HepG2 (cell line): ENCODE measurements around the gene RNH1. TPM values are rescaled to one million over a fixed set of nuclear protein-coding genes. Genes with fewer than 3 reads are reported as not detected.
A peak's percentile ranks its signal among the peaks of the same experiment; 100 is the strongest.

Source experiments
- ATAC-seq: fragments of 200-7000 bp; cut with Tn5 transposase; 3 replicates; pipeline ENCODE4 v1.9.1; 2020; ENCODE audit warnings: mild to moderate bottlenecking, moderate library complexity
- BruUV-seq: library from RNA; stranded (reverse); fragments of 400-500 nt; replicated peaks from 2 replicates; lab custom pipeline; 2021; lab: Mats Ljungman, UMichigan
- CTCF ChIA-PET: fragments of 300-600 bp; formaldehyde crosslinking; extraction: SDS; loops from one replicate; lab custom pipeline; 2021; ENCODE audit warnings: low total read pairs, inconsistent platforms, low intra/inter-chr PET ratio; lab: Yijun Ruan, JAX
- POLR2A ChIA-PET: fragments of 350-600 bp; sonication (Branson Sonifier 250); formaldehyde crosslinking; loops from one replicate; lab custom pipeline; 2020; ENCODE audit warnings: antibody characterized with exemption, inconsistent platforms; lab: Yijun Ruan, JAX
- DNase-seq: peaks from one replicate; pipeline ENCODE4 v3.0.0-alpha.2; 2015; ENCODE audit warnings: low spot score
- FAIRE-seq: peaks from 3 replicates; lab custom pipeline; 2011; peaks lifted over from hg19 to GRCh38; lab: Jason Lieb, UNC
- H2AFZ ChIP-seq: one replicate; pipeline ENCODE4 v1.6.1; 2011; ENCODE audit warnings: low read length, inconsistent platforms
- H3K27ac ChIP-seq: fragments of 300-600 bp; 3 replicates; pipeline ENCODE4 v1.8.0; 2011; ENCODE audit warnings: mixed run types, mild to moderate bottlenecking, mixed read lengths, low read length, inconsistent platforms; ENCODE audit not compliant: insufficient read depth; ENCODE audit errors: extremely low read length
- H3K27me3 ChIP-seq, 2 experiments: fragments of 200-600 bp in 1 of 2; 2 replicates in 1 of 2; 3 replicates in 1 of 2; pipeline versions ENCODE4 v1.6.0 to v1.8.0; 2011; ENCODE audit warnings: low read length in 2 of 2, mild to moderate bottlenecking in 2 of 2, moderate library complexity in 2 of 2, inconsistent platforms in 1 of 2; ENCODE audit not compliant: insufficient read depth in 2 of 2, control insufficient read depth in 1 of 2
- H3K36me3 ChIP-seq, 2 experiments: fragments of 200-600 bp in 1 of 2; replicated peaks in 1 of 2; 2 replicates in 1 of 2; 3 replicates in 1 of 2; pipeline versions ENCODE4 v1.5.1 to v1.8.0; 2011; ENCODE audit warnings: low read length in 2 of 2, inconsistent platforms in 1 of 2; ENCODE audit not compliant: insufficient read depth in 2 of 2, control insufficient read depth in 1 of 2
- H3K4me1 ChIP-seq: 2 replicates; pipeline ENCODE4 v1.5.1; 2012; ENCODE audit warnings: low read length, inconsistent platforms; ENCODE audit not compliant: insufficient read depth
- H3K4me2 ChIP-seq: 2 replicates; pipeline ENCODE4 v1.6.0; 2011; ENCODE audit warnings: low read depth, low read length, inconsistent platforms
- H3K4me3 ChIP-seq, 3 experiments: fragments of 200-600 bp in 1 of 3; sonication (generic), shearing (Covaris generic) in 1 of 3; replicated peaks in 1 of 3; 2 replicates each; pipeline ENCODE4 v1.5.1; 2011 to 2016; ENCODE audit warnings: low read length in 3 of 3, inconsistent platforms in 2 of 3, low read depth in 2 of 3, mild to moderate bottlenecking in 2 of 3, control low read depth in 1 of 3, mixed read lengths in 1 of 3; ENCODE audit not compliant: insufficient read depth in 1 of 3
- H3K79me2 ChIP-seq: one replicate; pipeline ENCODE4 v1.6.1; 2011; ENCODE audit warnings: low read length, inconsistent platforms; ENCODE audit not compliant: insufficient read depth
- H3K9ac ChIP-seq: 2 replicates; pipeline ENCODE4 v1.6.0; 2011; ENCODE audit warnings: mild to moderate bottlenecking, low read depth, low read length, inconsistent platforms; ENCODE audit not compliant: insufficient read depth
- H3K9me3 ChIP-seq: 2 replicates; pipeline ENCODE4 v1.5.1; 2012; ENCODE audit warnings: mild to moderate bottlenecking, low read length
- H4K20me1 ChIP-seq: 2 replicates; pipeline ENCODE4 v1.6.0; 2011; ENCODE audit warnings: inconsistent platforms, mild to moderate bottlenecking, low read length, moderate library complexity; ENCODE audit not compliant: insufficient read depth
- GLMP ChIP-seq: sonication (generic); formaldehyde crosslinking; IDR thresholded peaks from 2 replicates; pipeline ENCODE4 v1.9.0; 2021; ENCODE audit warnings: missing genetic modification reagents, mild to moderate bottlenecking, borderline replicate concordance
- MAX ChIP-seq: IDR thresholded peaks from 2 replicates; pipeline ENCODE4 v1.6.1; 2012; ENCODE audit warnings: inconsistent platforms
- MED13 ChIP-seq: sonication (generic); formaldehyde crosslinking; IDR thresholded peaks from 2 replicates; pipeline ENCODE4 v1.5.0; 2020; ENCODE audit warnings: missing genetic modification reagents
- PBX2 ChIP-seq: IDR thresholded peaks from 2 replicates; pipeline ENCODE4 v1.6.1; 2016; ENCODE audit warnings: control low read depth
- RFX3 ChIP-seq: IDR thresholded peaks from 2 replicates; pipeline ENCODE4 v1.6.1; 2016; ENCODE audit warnings: missing biosample characterization, missing genetic modification reagents
- ZFX ChIP-seq: sonication (generic); formaldehyde crosslinking; IDR thresholded peaks from 2 replicates; pipeline ENCODE4 v1.4.0; 2020; ENCODE audit warnings: mild to moderate bottlenecking, low read depth, missing genetic modification reagents, moderate library complexity
- ZNF234 ChIP-seq: sonication (generic); formaldehyde crosslinking; conservative IDR thresholded peaks from 2 replicates; pipeline ENCODE4 v1.5.1; 2020; ENCODE audit warnings: mild to moderate bottlenecking, missing genetic modification reagents
- ZNF276 ChIP-seq: sonication (generic); formaldehyde crosslinking; IDR thresholded peaks from 2 replicates; pipeline ENCODE4 v1.4.0; 2020; ENCODE audit warnings: mild to moderate bottlenecking, low read depth, missing genetic modification reagents
- ZNF354B ChIP-seq: sonication (generic); formaldehyde crosslinking; IDR thresholded peaks from 2 replicates; pipeline ENCODE4 v1.8.0; 2022; ENCODE audit warnings: mild to moderate bottlenecking, missing genetic modification reagents
- ZNF362 ChIP-seq: sonication (generic); formaldehyde crosslinking; IDR thresholded peaks from 2 replicates; pipeline ENCODE4 v1.4.0; 2020; ENCODE audit warnings: missing genetic modification reagents, mild to moderate bottlenecking, borderline replicate concordance
- ZNF414 ChIP-seq: sonication (generic); formaldehyde crosslinking; IDR thresholded peaks from 2 replicates; pipeline ENCODE4 v1.5.0; 2020; ENCODE audit warnings: missing genetic modification reagents
- ZNF451 ChIP-seq: sonication (generic); formaldehyde crosslinking; IDR thresholded peaks from 2 replicates; pipeline ENCODE4 v1.5.0; 2020; ENCODE audit warnings: mild to moderate bottlenecking, missing genetic modification reagents
- ZZZ3 ChIP-seq: sonication (generic); formaldehyde crosslinking; IDR thresholded peaks from 2 replicates; pipeline ENCODE4 v1.4.0; 2020; ENCODE audit warnings: missing genetic modification reagents, mild to moderate bottlenecking, borderline replicate concordance
- WGBS: methylation state at CpG from one replicate; pipeline ENCODE4 v1.1.6; 2017; ENCODE audit warnings: low lambda C conversion rate; 5-methylcytosine and 5-hydroxymethylcytosine counted together
- in situ Hi-C: cut with HindIII; loops from 2 replicates; pipeline ENCODE4 v1.10.0; 2017; ENCODE audit warnings: low pct_unique_long_range_greater_than_20kb; ENCODE audit not compliant: extremely low pct_ligation_motif_present
- intact Hi-C: fragments of 100-400 bp; cut with micrococcal nuclease; formaldehyde crosslinking; loops from one replicate; pipeline ENCODE4 v1.10.0; 2022; ENCODE audit not compliant: unreplicated experiment
- polyA plus RNA-seq, 8 experiments: library from polyadenylated mRNA; depleted of rRNA in 3 of 8; stranded (reverse) in 7 of 8; unstranded in 1 of 8; fragments of >200 nt; fragmentation: Illumina TruSeq in 4 of 8; extraction: Trizol in 4 of 8; gene quantifications; 2 replicates each; pipeline versions ENCODE4 v1.2.1 to v1.2.3, GENCODE V29; 2011 to 2016; ENCODE audit warnings: low read depth in 4 of 8, missing spikeins in 1 of 8, mixed read lengths in 1 of 8; ENCODE audit not compliant: insufficient read depth in 1 of 8
- total RNA-seq, 5 experiments: library from RNA; depleted of rRNA; stranded (reverse); fragments of >200 nt; fragmentation: Illumina TruSeq; extraction: Trizol; gene quantifications; 2 replicates each; pipeline ENCODE4 v1.2.3, GENCODE V29; 2016; ENCODE audit warnings: low read depth in 1 of 5

RNH1 gene
- total and polyA plus RNA-seq, 2 of the 13 experiments (the other 11 are each of a cell fraction or from before 2014, with no cell fraction given): 36.0 to 74.1 TPM

GRCh38 chr11:554428-555226 lies 47.6 kb upstream of the RNH1 start (continued):
- no peak for TF ChIP-seq PBX2 (CRISPR knock-in tag)
- TF ChIP-seq ZNF414 (CRISPR knock-in tag): no peak
- TF ChIP-seq ZNF234 (CRISPR knock-in tag): no peak
- no peak for TF ChIP-seq ZNF451
- TF ChIP-seq GLMP (CRISPR knock-in tag): no peak
- TF ChIP-seq MED13 (CRISPR knock-in tag): no peak
- TF ChIP-seq ZNF354B (CRISPR knock-in tag): no peak

GRCh38 chr11:553988-554340 lies 46.9 kb upstream of the RNH1 start:
- CTCF ChIA-PET: no interaction called here

More at GRCh38 chr11:553988-554340, 46.9 kb upstream of the RNH1 start:
- FAIRE-seq (no peak), DNase-seq (no peak), ATAC-seq (peak; percentile 15)
- TF ChIP-seq ZNF276 (CRISPR knock-in tag) (0 out of 2 replicates have a peak, but pooled peaks have one; percentile 38), MAX (0 out of 2 replicates have a peak, but pooled peaks have one; percentile 40), ZNF362 (CRISPR knock-in tag) (0 out of 2 replicates have a peak, but pooled peaks have one; percentile 39), ZZZ3 (CRISPR knock-in tag) (0 out of 2 replicates have a peak, but pooled peaks have one; percentile 22), ZFX (CRISPR knock-in tag) (0 out of 2 replicates have a peak, but pooled peaks have one; percentile 17), RFX3 (CRISPR knock-in tag) (no peak)
- POLR2A ChIA-PET: interaction anchor here (0.6 to 1.4 kb wide), 7 partner anchors 9 to 101 kb away, joined by 3 to 5 read pairs (median 4); partner anchors contain the start of gene HRAS
- intact Hi-C loops (loop anchor here (10.0 kb wide), 1 partner anchor 61 kb away; the partner anchor contains the start of gene IRF7), in situ Hi-C loops (loop anchor here (10.0 kb wide), 1 partner anchor 71 kb away; the partner anchor contains the start of genes CDHR5 and SCT)
- H3K79me2 ChIP-seq: no peaks in the 10 kb centered on the region
- H3K4me3 ChIP-seq: peak overlapping the region in 2 of 3 experiments; percentile 47 to 71; a peak in 3 of 6 replicates
- 0% methylated on average over 3 of the region's 11 CpGs for WGBS
- peak overlapping the region; percentile 86 for H3K4me2 ChIP-seq
- H3K9ac ChIP-seq: peak overlapping the region; percentile 17; the same call in 1 of the 2 replicates
- H2AFZ ChIP-seq: no peak overlapping the region
- H3K27ac ChIP-seq: no peak overlapping the region
- H3K36me3 ChIP-seq: no peaks in the 10 kb centered on the region
- no peaks in the 10 kb centered on the region for H4K20me1 ChIP-seq
- peaks cover 11 to 23% of the 10 kb centered on the region in 2 experiments; a peak in 4 of 5 replicates for H3K27me3 ChIP-seq
- peaks cover 71% of the 10 kb centered on the region for H3K4me1 ChIP-seq
- BruUV-seq: no TSS peak
- no peaks in the 10 kb centered on the region for H3K9me3 ChIP-seq
